H9 (cell line): Measurements from ENCODE around the gene BRMS1L. TPM values are rescaled to one million over a fixed set of nuclear protein-coding genes. Genes with fewer than 3 reads are reported as not detected.

Source experiments
- DNase-seq: peaks from one replicate; pipeline ENCODE4 v3.0.0-alpha.2; 2017
- H2AFZ ChIP-seq: one replicate; pipeline ENCODE4 v1.6.1; 2013; ENCODE audit warnings: mild to moderate bottlenecking, low read length, control low read depth, moderate library complexity
- H2AK5ac ChIP-seq: 2 replicates; pipeline ENCODE4 v1.6.1; 2013; ENCODE audit warnings: low read length, control low read depth, mixed read lengths; ENCODE audit not compliant: insufficient read length
- H2BK120ac ChIP-seq: one replicate; pipeline ENCODE4 v1.6.1; 2013; ENCODE audit warnings: low read depth, mild to moderate bottlenecking, low read length, control low read depth, inconsistent platforms; ENCODE audit not compliant: poor library complexity, severe bottlenecking
- H2BK12ac ChIP-seq: 2 replicates; pipeline ENCODE4 v1.6.1; 2013; ENCODE audit warnings: low read length, control low read depth, mixed read lengths, low read depth; ENCODE audit not compliant: insufficient read length
- H2BK15ac ChIP-seq: 2 replicates; pipeline ENCODE4 v1.6.1; 2013; ENCODE audit warnings: low read depth, low read length, control low read depth
- H2BK20ac ChIP-seq: one replicate; pipeline ENCODE4 v1.6.1; 2013; ENCODE audit warnings: low read depth, mild to moderate bottlenecking, low read length, control low read depth, inconsistent platforms; ENCODE audit not compliant: poor library complexity, severe bottlenecking
- H2BK5ac ChIP-seq: 2 replicates; pipeline ENCODE4 v1.6.1; 2013; ENCODE audit warnings: low read length, control low read depth, mixed read lengths; ENCODE audit not compliant: insufficient read length
- H3K14ac ChIP-seq: 2 replicates; pipeline ENCODE4 v1.6.1; 2013; ENCODE audit warnings: low read length, control low read depth; ENCODE audit not compliant: insufficient read depth
- H3K18ac ChIP-seq: 2 replicates; pipeline ENCODE4 v1.6.1; 2013; ENCODE audit warnings: low read depth, mild to moderate bottlenecking, mixed read lengths, low read length, control low read depth; ENCODE audit not compliant: insufficient read length
- H3K23ac ChIP-seq: 2 replicates; pipeline ENCODE4 v1.6.1; 2013; ENCODE audit warnings: low read length, control low read depth, mixed read lengths, low read depth; ENCODE audit not compliant: insufficient read length
- H3K23me2 ChIP-seq: 2 replicates; pipeline ENCODE4 v1.6.1; 2013; ENCODE audit warnings: low read depth, mild to moderate bottlenecking, mixed read lengths, low read length, control low read depth; ENCODE audit not compliant: insufficient read length, poor library complexity, severe bottlenecking
- H3K27ac ChIP-seq: 2 replicates; pipeline ENCODE4 v1.5.1; 2013; ENCODE audit warnings: low read length, control low read depth, mixed read lengths, low read depth; ENCODE audit not compliant: insufficient read length
- H3K27me3 ChIP-seq: 2 replicates; pipeline ENCODE4 v1.6.1; 2013; ENCODE audit warnings: low read length, control low read depth, inconsistent platforms; ENCODE audit not compliant: insufficient read depth
- H3K4ac ChIP-seq: 2 replicates; pipeline ENCODE4 v1.6.1; 2013; ENCODE audit warnings: low read depth, mild to moderate bottlenecking, control low read depth, inconsistent platforms, low read length, moderate library complexity
- H3K4me1 ChIP-seq: 2 replicates; pipeline ENCODE4 v1.6.1; 2013; ENCODE audit warnings: low read length, control low read depth, inconsistent platforms; ENCODE audit not compliant: insufficient read depth
- H3K4me2 ChIP-seq: 2 replicates; pipeline ENCODE4 v1.6.1; 2013; ENCODE audit warnings: low read length, control low read depth, mixed read lengths; ENCODE audit not compliant: insufficient read length, insufficient read depth
- H3K56ac ChIP-seq: 2 replicates; pipeline ENCODE4 v1.6.1; 2013; ENCODE audit warnings: low read depth, mild to moderate bottlenecking, mixed read lengths, low read length, control low read depth; ENCODE audit not compliant: insufficient read length
- H3K79me1 ChIP-seq: 2 replicates; pipeline ENCODE4 v1.6.1; 2013; ENCODE audit warnings: low read depth, mild to moderate bottlenecking, moderate library complexity, low read length, control low read depth, inconsistent platforms; ENCODE audit not compliant: insufficient read depth, poor library complexity, severe bottlenecking
- H3K79me2 ChIP-seq: 2 replicates; pipeline ENCODE4 v1.6.1; 2013; ENCODE audit warnings: low read length, control low read depth, inconsistent platforms; ENCODE audit not compliant: insufficient read depth
- H3K9ac ChIP-seq: 2 replicates; pipeline ENCODE4 v1.6.1; 2013; ENCODE audit warnings: low read length, control low read depth, mixed read lengths; ENCODE audit not compliant: insufficient read length; ENCODE audit errors: extremely low read depth
- H3K9me3 ChIP-seq: one replicate; pipeline ENCODE4 v1.6.1; 2013; ENCODE audit warnings: low read depth, low read length, inconsistent platforms; ENCODE audit not compliant: control insufficient read depth
- H3T11ph ChIP-seq: one replicate; pipeline ENCODE4 v1.6.1; 2013; ENCODE audit warnings: mild to moderate bottlenecking, low read length, control low read depth, inconsistent platforms
- H4K20me1 ChIP-seq: one replicate; pipeline ENCODE4 v1.6.1; 2013; ENCODE audit not compliant: control insufficient read depth, insufficient read length, insufficient read depth
- H4K5ac ChIP-seq: 2 replicates; pipeline ENCODE4 v1.6.1; 2013; ENCODE audit warnings: low read depth, mild to moderate bottlenecking, mixed read lengths, low read length, control low read depth; ENCODE audit not compliant: insufficient read length
- H4K8ac ChIP-seq: replicated peaks from 2 replicates; pipeline ENCODE4 v1.6.1; 2013; ENCODE audit warnings: low read length, control low read depth, mixed read lengths, low read depth; ENCODE audit not compliant: insufficient read length
- H4K91ac ChIP-seq: 2 replicates; pipeline ENCODE4 v1.6.1; 2013; ENCODE audit warnings: low read depth, mild to moderate bottlenecking, moderate library complexity, mixed read lengths, low read length, control low read depth; ENCODE audit not compliant: insufficient read length
- H3K27ac Mint-ChIP-seq, 3 experiments: 2 replicates in 2 of 3; 3 replicates in 1 of 3; pipeline ENCODE4 v1.8.0; 2020 to 2021; ENCODE audit warnings: mixed read lengths in 3 of 3, mild to moderate bottlenecking in 1 of 3, moderate library complexity in 1 of 3
- H3K27me3 Mint-ChIP-seq: 2 replicates; pipeline ENCODE4 v1.8.0; 2021; ENCODE audit warnings: low read depth, mild to moderate bottlenecking, moderate library complexity, mixed read lengths
- H3K36me3 Mint-ChIP-seq, 3 experiments: 2 replicates in 2 of 3; 3 replicates in 1 of 3; pipeline ENCODE4 v1.8.0; 2020 to 2021; ENCODE audit warnings: low read depth in 3 of 3, mixed read lengths in 3 of 3; ENCODE audit not compliant: insufficient read depth in 1 of 3
- H3K4me1 Mint-ChIP-seq, 2 experiments: 2 replicates each; pipeline ENCODE4 v1.8.0; 2020; ENCODE audit warnings: mixed read lengths in 2 of 2
- H3K4me3 Mint-ChIP-seq, 2 experiments: 2 replicates in 1 of 2; 3 replicates in 1 of 2; pipeline ENCODE4 v1.8.0; 2020 to 2021; ENCODE audit warnings: mild to moderate bottlenecking in 2 of 2, mixed read lengths in 2 of 2, moderate library complexity in 1 of 2
- H3K9me3 Mint-ChIP-seq, 2 experiments: 2 replicates in 1 of 2; 3 replicates in 1 of 2; pipeline ENCODE4 v1.8.0; 2020; ENCODE audit warnings: mild to moderate bottlenecking in 2 of 2, mixed read lengths in 2 of 2, moderate library complexity in 1 of 2
- CTCF ChIP-seq: fragments of 200-600 bp; sonication (generic); conservative IDR thresholded peaks from 3 replicates; pipeline ENCODE4 v1.8.0; 2021; ENCODE audit warnings: antibody characterized with exemption, mild to moderate bottlenecking
- WGBS: extraction: QIAGEN DNeasy Blood & Tissue Kit; methylation state at CpG from one replicate; pipeline ENCODE4 v1.1.7; 2013; ENCODE audit warnings: missing lambda C conversion rate, low lambda C conversion rate, mixed read lengths; ENCODE audit not compliant: insufficient read length; ENCODE audit errors: extremely low coverage; 5-methylcytosine and 5-hydroxymethylcytosine counted together
- total RNA-seq: library from RNA; stranded (reverse); gene quantifications from 2 replicates; pipeline ENCODE4 v1.2.1, GENCODE V29; 2021

The BRMS1L gene
- total RNA-seq, 1 experiment from 2014 or later: 12.9 TPM

GRCh38 chr14:35879151-35879648, 53.1 kb downstream of the BRMS1L start:
- Mint-ChIP-seq H3K4me1 (peaks cover 3 to 5% of the 10 kb centered on the region in 2 experiments; a peak in 2 of 4 replicates), H3K4me3 (no peak overlapping the region), H3K36me3 (no peaks in the 10 kb centered on the region), H3K9me3 (no peaks in the 10 kb centered on the region; a peak in 1 of 5 replicates), H3K27ac (peak overlapping the region in 1 of 3 experiments; percentile 5; a peak in 2 of 7 replicates), H3K27me3 (no peaks in the 10 kb centered on the region)
- no peak for TF ChIP-seq CTCF
- no peak overlapping the region for H2BK12ac ChIP-seq
- no peak overlapping the region for H2BK15ac ChIP-seq
- no peak overlapping the region for H3K56ac ChIP-seq
- no peak overlapping the region for H4K8ac ChIP-seq
- H3K14ac ChIP-seq: no peak overlapping the region
- no peak for DNase-seq
- H3K79me1 ChIP-seq: no peaks in the 10 kb centered on the region
- H3K27ac ChIP-seq: no peak overlapping the region
- H2AFZ ChIP-seq: no peak overlapping the region
- H3K79me2 ChIP-seq: no peaks in the 10 kb centered on the region
- H3K4ac ChIP-seq: no peak overlapping the region
- H3K4me2 ChIP-seq: no peak overlapping the region
- no peak overlapping the region for H2AK5ac ChIP-seq
- H4K91ac ChIP-seq: no peak overlapping the region
- WGBS: no CpG with 5 or more reads among the region's 2 CpGs
- no peak overlapping the region for H2BK20ac ChIP-seq
- no peak overlapping the region for H2BK5ac ChIP-seq
- H4K20me1 ChIP-seq: no peaks in the 10 kb centered on the region
- no peaks in the 10 kb centered on the region for H3K9me3 ChIP-seq
- H3K27me3 ChIP-seq: no peaks in the 10 kb centered on the region
- no peak overlapping the region for H3T11ph ChIP-seq
- H3K18ac ChIP-seq: no peak overlapping the region
- H3K23me2 ChIP-seq: no peaks in the 10 kb centered on the region
- H3K23ac ChIP-seq: no peak overlapping the region
- no peak overlapping the region for H2BK120ac ChIP-seq
- no peak overlapping the region for H3K9ac ChIP-seq
- H4K5ac ChIP-seq: no peak overlapping the region
- no peaks in the 10 kb centered on the region for H3K4me1 ChIP-seq
